SU-DHL-6 (cell line): ENCODE measurements around the gene EXOC3L1.

Experiments
- H2AFZ ChIP-seq: fragments of 200-600 bp; sonication (generic); 2 replicates; pipeline ENCODE4 v1.6.1; 2014; ENCODE audit warnings: low read depth, mild to moderate bottlenecking, moderate library complexity, mixed read lengths, antibody characterized with exemption, low read length; ENCODE audit not compliant: severe bottlenecking
- H3F3A ChIP-seq: fragments of 200-600 bp; shearing (Covaris generic); 2 replicates; pipeline ENCODE4 v1.6.0; 2016; ENCODE audit warnings: antibody characterized with exemption, mild to moderate bottlenecking; ENCODE audit not compliant: insufficient read depth
- H3K27ac ChIP-seq: fragments of 200-600 bp; sonication (generic); 2 replicates; pipeline ENCODE4 v1.5.1; 2016; ENCODE audit warnings: low read depth, mild to moderate bottlenecking, low read length, moderate library complexity, mixed read lengths
- H3K27me3 ChIP-seq: fragments of 200-600 bp; sonication (generic), shearing (Covaris generic); 2 replicates; pipeline ENCODE4 v1.6.0; 2014; ENCODE audit warnings: mild to moderate bottlenecking, low read length
- H3K36me3 ChIP-seq: fragments of 200-600 bp; sonication (generic); 2 replicates; pipeline ENCODE4 v1.6.1; 2014; ENCODE audit warnings: mild to moderate bottlenecking, low read length, mixed read lengths
- H3K4me2 ChIP-seq: fragments of 300-600, 200-600 bp; shearing (Covaris generic), sonication (generic); 2 replicates; pipeline ENCODE4 v1.6.0; 2014; ENCODE audit warnings: low read length, low read depth, mild to moderate bottlenecking; ENCODE audit not compliant: poor library complexity, severe bottlenecking
- H3K4me3 ChIP-seq: fragments of 200-600 bp; sonication (generic); 2 replicates; pipeline ENCODE4 v1.5.1; 2014; ENCODE audit warnings: antibody characterized with exemption, low read length, mild to moderate bottlenecking, mixed read lengths; ENCODE audit not compliant: insufficient read depth, poor library complexity, severe bottlenecking
- H3K79me2 ChIP-seq: fragments of 200-600 bp; sonication (generic); 2 replicates; pipeline ENCODE4 v1.6.1; 2014; ENCODE audit warnings: mild to moderate bottlenecking, low read length, moderate library complexity; ENCODE audit not compliant: insufficient read depth
- H3K9ac ChIP-seq: fragments of 200-600 bp; sonication (generic); 2 replicates; pipeline ENCODE4 v1.7.0; 2014; ENCODE audit warnings: mild to moderate bottlenecking, low read length
- H3K9me2 ChIP-seq: fragments of 200-600 bp; sonication (generic); replicated peaks from 2 replicates; pipeline ENCODE4 v1.6.1; 2014; ENCODE audit warnings: low read length; ENCODE audit not compliant: insufficient read depth
- H3K9me3 ChIP-seq: fragments of 200-600 bp; sonication (generic); 2 replicates; pipeline ENCODE4 v1.6.1; 2014; ENCODE audit warnings: low read length, mixed read lengths; ENCODE audit not compliant: insufficient read depth
- H4K20me1 ChIP-seq: fragments of 200-600 bp; sonication (generic); 2 replicates; pipeline ENCODE4 v1.6.1; 2014; ENCODE audit warnings: low read depth, mild to moderate bottlenecking, antibody characterized with exemption, low read length, moderate library complexity, mixed read lengths
- EZH2phosphoT487 ChIP-seq: fragments of 200-600 bp; sonication (generic), shearing (Covaris generic); conservative IDR thresholded peaks from 2 replicates; pipeline ENCODE4 v1.6.1; 2018; ENCODE audit warnings: mild to moderate bottlenecking, antibody characterized with exemption, low read length, moderate library complexity, mixed read lengths
- TF ChIP-seq, protein P1 (sequence below): fragments of 200-600 bp; sonication (generic); IDR thresholded peaks from one replicate; pipeline ENCODE4 v1.5.1; 2017; ENCODE audit warnings: antibody characterized with exemption, mild to moderate bottlenecking, low read length, moderate library complexity; ENCODE audit not compliant: insufficient read depth, poor library complexity, severe bottlenecking

Gene EXOC3L1

DNA sequence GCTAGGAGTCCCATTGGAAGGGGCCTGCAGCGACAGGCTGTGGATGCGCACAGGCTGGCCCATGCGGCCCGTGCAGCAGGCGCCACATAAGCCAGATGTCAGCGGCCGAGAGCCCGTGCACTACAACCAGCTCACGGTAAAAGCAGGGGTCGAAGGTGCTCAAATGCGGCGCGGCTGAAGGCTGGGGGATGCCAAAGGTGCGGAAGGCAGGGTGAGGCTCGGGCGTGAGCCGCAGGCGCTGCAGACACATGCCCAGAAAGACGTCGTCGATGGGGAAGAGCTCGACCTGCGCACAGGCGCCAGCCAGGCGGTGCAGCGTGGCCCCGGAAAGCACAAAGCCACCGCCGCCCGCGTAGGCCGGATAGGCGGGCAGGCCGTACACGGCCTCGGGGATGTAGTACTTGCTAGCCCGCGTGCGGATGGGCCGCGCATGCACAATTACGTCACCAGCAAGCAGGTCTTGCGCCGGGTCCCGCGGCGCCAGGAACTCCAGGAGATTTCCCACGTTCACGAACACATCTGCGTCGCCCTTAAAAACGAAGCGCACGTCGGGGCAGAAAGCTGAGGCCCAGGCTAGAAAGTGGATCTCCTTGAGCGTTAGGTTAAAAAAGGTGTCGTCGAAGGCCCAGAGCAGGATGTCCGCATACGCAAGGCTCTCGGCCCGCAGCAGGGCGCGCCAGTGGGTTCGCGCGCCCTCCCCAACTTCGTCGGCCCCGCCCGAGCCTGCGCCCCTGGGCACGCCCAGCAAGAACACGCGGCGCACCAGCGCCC is 40.5 kb downstream of the EXOC3L1 start:
- H3K9me3 ChIP-seq, result no peaks in the 10 kb centered on the region
- no peaks in the 10 kb centered on the region for H3K27me3 ChIP-seq
- H2AFZ ChIP-seq, result no peak overlapping the region
- H4K20me1 ChIP-seq, result no peaks in the 10 kb centered on the region
- H3K27ac ChIP-seq, result no peak overlapping the region
- H3K9me2 ChIP-seq, result no peaks in the 10 kb centered on the region
- H3K9ac ChIP-seq, result no peak overlapping the region
- no peak overlapping the region for H3K4me3 ChIP-seq
- no peak for TF ChIP-seq EZH2phosphoT487
- TF ChIP-seq, protein P1, sequence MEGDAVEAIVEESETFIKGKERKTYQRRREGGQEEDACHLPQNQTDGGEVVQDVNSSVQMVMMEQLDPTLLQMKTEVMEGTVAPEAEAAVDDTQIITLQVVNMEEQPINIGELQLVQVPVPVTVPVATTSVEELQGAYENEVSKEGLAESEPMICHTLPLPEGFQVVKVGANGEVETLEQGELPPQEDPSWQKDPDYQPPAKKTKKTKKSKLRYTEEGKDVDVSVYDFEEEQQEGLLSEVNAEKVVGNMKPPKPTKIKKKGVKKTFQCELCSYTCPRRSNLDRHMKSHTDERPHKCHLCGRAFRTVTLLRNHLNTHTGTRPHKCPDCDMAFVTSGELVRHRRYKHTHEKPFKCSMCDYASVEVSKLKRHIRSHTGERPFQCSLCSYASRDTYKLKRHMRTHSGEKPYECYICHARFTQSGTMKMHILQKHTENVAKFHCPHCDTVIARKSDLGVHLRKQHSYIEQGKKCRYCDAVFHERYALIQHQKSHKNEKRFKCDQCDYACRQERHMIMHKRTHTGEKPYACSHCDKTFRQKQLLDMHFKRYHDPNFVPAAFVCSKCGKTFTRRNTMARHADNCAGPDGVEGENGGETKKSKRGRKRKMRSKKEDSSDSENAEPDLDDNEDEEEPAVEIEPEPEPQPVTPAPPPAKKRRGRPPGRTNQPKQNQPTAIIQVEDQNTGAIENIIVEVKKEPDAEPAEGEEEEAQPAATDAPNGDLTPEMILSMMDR, result no peak
- no peak overlapping the region for H3K4me2 ChIP-seq
- no peaks in the 10 kb centered on the region for H3K36me3 ChIP-seq
- no peaks in the 10 kb centered on the region for H3F3A ChIP-seq
- H3K79me2 ChIP-seq, result no peaks in the 10 kb centered on the region

DNA sequence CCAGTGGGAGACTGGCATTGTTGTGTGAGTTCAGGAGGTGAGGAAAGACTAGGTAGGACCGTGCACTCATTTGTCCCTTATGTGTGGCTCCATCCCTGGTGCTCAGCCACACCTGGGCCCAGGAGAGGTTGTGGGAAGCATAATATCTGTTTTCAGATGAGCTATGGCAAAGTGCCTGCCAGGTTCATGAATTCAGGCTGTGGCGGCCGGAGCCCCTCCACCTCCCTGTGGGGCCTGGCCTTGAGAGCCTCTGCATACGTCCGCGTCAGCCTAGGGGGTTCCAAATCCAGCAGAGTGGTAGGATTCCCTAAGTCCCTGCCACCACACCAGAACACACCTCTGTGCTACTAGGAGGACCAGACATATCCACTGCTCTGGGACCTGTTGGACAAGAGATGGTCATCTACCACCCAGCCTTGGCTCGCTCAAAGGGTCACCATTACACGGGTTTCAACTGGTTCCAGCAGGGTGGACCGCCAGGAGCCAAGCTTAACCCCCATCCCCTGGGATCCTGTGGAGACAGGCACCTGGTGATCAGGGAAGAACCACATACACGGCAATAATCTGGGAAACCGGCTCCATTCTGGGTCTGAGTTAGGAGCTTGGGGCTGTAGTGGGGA is 41.2 kb downstream of the EXOC3L1 start:
- no peak overlapping the region for H2AFZ ChIP-seq
- no peaks in the 10 kb centered on the region for H3K9me2 ChIP-seq
- H3K27ac ChIP-seq, result no peak overlapping the region
- no peaks in the 10 kb centered on the region for H3K79me2 ChIP-seq
- H3K36me3 ChIP-seq, result no peaks in the 10 kb centered on the region
- TF ChIP-seq, protein P1, result no peak
- no peak for TF ChIP-seq EZH2phosphoT487
- H3K9me3 ChIP-seq, result no peaks in the 10 kb centered on the region
- H3F3A ChIP-seq, result no peaks in the 10 kb centered on the region
- no peaks in the 10 kb centered on the region for H4K20me1 ChIP-seq
- H3K4me3 ChIP-seq, result no peak overlapping the region
- H3K4me2 ChIP-seq, result no peak overlapping the region
- no peak overlapping the region for H3K9ac ChIP-seq
- H3K27me3 ChIP-seq, result no peaks in the 10 kb centered on the region

DNA sequence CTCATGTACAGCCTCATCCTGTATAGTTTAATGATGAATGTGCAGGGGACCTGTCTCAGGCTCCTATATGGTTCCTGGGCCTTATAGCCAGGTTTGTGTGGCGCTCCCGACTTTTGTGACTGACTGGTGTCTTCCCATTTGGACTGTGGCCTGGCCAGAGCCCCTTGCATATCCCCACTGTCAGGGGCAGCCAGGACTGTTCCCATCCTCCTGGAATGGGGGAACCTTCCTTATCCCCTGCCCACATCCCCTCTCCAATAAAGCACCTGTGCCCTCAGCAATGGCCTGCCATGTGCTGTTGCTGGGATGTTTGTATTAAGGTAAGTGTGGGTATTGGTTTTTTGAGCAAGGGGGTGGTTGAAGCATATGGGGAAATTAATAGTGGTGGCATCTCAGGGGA is 41.7 kb downstream of the EXOC3L1 start:
- Histone ChIP-seq H3K79me2 (no peaks in the 10 kb centered on the region), H3K27me3 (no peaks in the 10 kb centered on the region), H3K27ac (no peak overlapping the region), H3K9ac (no peak overlapping the region), H3K4me3 (no peak overlapping the region), H3K9me3 (no peaks in the 10 kb centered on the region), H3K4me2 (no peak overlapping the region), H3F3A (no peaks in the 10 kb centered on the region), H3K36me3 (no peaks in the 10 kb centered on the region), H4K20me1 (no peaks in the 10 kb centered on the region), H2AFZ (no peak overlapping the region), H3K9me2 (no peaks in the 10 kb centered on the region)
- no peak for TF ChIP-seq EZH2phosphoT487
- TF ChIP-seq, protein P1, result no peak
